HG02798 (cell line): ENCODE data around the gene NEK8.
"Not testable (repeated sequence)": the region's sequence is repeated elsewhere in the genome, so short reads cannot be mapped to it uniquely, and the experiment has no call there.

Source experiments
- ATAC-seq: cut with Tn5 transposase; IDR thresholded peaks from one replicate; pipeline ENCODE4 v1.9.1; 2021; ENCODE audit warnings: mild to moderate bottlenecking; ENCODE audit not compliant: unreplicated experiment, poor library complexity

The NEK8 gene

DNA sequence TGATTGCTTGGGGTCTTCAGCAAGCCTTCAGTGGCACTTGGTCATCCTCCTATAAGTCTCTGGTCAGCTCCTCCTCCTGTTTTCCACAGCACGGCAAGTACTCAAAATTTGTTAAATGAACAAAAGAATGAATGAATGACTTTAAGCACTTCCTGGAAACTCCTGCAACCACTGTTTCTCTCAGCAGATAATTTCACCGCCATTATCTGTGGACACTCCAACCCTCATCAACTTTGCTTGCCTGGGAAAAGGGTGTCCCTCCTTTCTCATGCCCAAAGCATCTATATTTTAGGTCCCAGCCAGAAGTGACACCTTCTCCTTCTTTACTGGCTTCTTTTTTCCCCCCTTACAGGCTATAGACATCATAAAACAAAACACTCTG is 21.3 kb upstream of the NEK8 start:
- ATAC-seq: no peak

GRCh38 chr17:28710861-28711722 is 17.5 kb upstream of the NEK8 start:
- peak; percentile 88 for ATAC-seq

DNA sequence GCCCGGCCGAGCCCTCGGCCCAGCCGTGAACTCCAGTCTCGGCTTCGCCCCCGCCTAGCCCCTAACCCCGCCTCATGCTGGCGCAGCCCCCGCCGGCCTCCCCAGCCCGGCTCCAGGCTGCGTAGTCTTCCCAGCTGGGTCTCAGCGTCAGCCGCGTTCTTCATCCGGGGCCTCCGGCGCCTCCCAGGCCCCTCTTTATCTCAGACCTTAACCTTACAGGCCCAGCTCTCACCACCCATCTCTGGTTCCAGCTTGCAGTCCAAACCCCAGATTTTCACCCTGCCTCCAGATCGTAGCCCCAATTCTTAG is 16.9 kb upstream of the NEK8 start, which contains the start of gene PROCA1:
PROCA1 (minus strand) TSS at position 166 of the 309 bp plus-strand sequence. CDS start 228 bp downstream, outside the sequence.
- ATAC-seq: no peak

GRCh38 chr17:28712032-28712704 is 16.4 kb upstream of the NEK8 start:
- ATAC-seq: no peak

GRCh38 chr17:28712705-28713415 is 15.7 kb upstream of the NEK8 start:
- ATAC-seq: no peak

DNA sequence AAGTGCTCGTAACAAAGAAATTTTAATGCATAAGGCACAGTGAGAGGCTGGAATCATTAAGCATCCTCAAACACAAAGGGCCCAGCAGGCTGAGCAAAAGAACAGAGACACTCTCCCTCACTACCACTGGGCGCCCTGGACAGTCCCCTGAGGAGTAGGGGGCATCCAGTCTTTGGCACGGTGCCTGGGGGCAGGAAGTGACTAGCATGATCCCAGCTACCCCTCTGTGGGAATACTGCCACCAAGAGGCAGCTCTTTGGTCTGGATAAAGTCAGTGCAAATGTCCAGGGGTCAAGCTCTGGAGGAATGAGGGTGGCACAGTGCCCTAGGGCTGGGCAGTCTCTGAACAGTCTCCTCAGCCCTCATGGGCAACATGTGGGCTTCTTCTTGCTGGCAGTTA is 14.3 kb upstream of the NEK8 start:
- ATAC-seq: no peak

GRCh38 chr17:28715217-28715616 is 13.4 kb upstream of the NEK8 start:
- ATAC-seq: no peak

DNA sequence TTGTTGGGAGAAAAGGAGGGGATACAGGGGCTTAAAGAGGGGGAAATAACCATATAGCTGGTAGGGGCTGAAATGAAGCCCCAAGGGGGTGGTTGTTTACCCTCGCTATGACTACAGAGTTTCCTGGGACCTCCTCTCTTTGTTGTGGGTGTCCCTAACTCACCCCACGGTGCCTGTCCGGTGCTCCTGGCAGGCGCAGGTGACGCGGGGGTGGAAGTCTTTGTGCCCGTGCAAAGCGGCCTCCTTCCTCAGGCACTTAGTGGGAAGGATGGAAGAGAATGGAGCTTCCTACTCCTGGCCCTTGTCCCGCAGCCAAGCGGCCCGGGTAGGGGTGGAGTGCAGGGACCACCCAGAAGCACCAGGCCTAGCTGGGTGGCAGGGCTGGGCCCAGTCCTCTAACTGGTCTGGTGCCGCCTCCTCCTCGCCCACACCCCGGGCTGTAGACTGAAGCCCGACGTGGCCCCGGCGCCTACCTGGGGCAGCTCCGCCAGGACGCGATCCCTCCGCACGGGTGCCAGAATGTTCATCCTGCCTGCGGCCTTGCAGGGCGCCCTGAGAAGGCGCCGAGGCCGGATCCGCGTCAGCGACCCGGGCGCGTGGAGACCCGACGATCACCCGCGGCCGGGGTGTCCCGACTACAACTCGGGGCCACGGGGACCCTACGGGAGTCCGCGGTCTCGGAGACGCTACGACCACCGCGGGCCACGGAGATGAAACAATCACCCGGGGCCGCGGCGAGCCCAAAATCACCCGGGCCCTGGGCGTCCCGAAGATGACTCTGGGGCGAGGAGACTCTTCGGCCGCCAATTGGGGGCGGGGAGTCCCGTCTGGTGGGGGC is 11.6 kb upstream of the NEK8 start:
- no peak for ATAC-seq

DNA sequence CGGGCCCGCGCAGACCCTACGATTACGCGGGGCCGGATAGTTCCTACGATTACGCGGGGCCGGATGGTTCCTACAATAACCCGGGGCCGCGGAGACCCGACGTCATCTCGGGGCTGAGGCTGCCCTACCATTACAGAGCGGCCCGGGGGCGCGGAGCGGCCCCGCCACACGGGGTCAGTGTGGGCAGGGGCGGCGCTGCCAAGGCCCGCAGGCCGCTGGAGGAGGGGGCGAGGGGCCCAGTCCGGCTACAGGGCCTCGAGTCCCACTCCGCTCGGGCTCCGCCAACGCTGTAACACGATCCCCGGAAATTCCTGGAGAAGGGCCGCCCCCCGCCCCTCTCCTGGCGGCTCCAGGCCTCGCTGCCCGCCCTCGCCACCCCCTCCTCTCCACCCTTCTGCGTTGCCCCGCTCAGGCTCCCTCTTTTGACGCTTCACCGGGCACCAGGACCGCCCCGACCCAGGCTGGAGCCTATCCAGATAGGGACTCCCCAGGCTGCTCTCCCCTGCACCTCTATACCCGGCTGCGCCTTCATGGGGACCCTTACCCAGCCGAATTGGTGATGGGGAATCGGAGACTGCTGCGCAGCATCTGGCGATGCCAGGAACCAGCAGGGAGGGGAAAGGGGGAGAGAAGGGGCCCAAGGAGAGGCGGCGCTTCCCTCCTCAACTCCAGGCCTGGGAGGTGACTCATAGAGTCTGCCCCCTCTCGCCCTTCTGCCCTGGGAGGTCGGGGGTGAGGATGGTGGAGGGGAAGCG is 10.8 kb upstream of the NEK8 start, which contains the start of gene RAB34:
RAB34 (minus strand) TSS at position 291 of the 755 bp plus-strand sequence. CDS start 602 bp downstream, outside the sequence.
- ATAC-seq: no peak

DNA sequence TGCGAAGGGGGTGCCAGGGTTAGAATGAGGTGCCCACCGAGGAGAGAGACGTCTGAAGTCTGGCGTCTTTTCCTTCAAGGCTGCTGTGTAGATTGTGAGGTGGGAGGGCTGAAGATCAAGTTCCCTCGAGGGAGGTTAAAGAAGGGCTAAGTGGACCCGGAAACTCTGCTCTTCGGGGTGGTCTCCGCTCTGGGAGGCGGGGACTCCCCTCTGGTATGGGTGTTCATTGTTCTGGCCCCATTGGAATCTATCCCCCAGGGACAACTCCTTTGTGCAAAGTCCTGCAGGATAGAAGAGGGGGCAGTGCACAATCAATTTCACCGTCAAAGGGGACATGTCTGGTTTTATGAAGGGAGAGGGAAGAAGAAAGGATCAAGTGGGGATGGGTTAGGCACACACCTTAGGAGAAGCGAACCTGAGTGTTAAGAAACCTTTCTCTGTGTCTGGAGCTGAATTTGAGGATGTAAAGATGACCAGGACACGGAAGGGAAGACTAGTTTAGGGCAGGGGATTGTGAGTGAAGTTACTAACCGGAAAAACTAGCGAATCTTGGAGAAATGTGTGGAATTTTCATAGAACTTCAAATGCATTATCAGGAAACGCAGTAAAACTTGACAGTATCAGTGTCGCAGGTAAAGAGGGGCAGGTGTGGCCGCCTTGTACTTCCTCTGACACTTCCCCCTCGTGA is 10.1 kb upstream of the NEK8 start:
- ATAC-seq: no peak

GRCh38 chr17:28719021-28719433 is 9.6 kb upstream of the NEK8 start:
- no peak for ATAC-seq

- ATAC-seq: no peak
These were observed 8.2 kb upstream of the NEK8 start for GRCh38 chr17:28720247-28720996.

DNA sequence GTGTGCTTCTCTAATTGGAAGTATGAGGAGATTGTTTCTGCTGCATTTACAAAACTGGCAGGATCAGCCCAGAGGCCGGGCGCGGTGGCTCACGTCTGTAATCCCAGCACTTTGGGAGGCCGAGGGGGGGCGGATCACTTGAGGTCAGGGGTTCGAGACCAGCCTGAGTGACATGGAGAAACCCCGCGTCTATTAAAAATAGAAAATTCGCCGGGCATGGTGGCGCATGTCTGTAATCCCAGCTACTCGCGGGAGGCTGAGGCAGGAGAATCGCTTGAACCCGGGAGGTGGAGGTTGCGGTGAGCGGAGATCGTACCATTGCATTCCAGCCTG is 7.6 kb upstream of the NEK8 start:
- ATAC-seq: not testable (repeated sequence)

- ATAC-seq: no peak
These were observed 6.0 kb upstream of the NEK8 start for GRCh38 chr17:28722417-28723158.

- no peak for ATAC-seq
These were observed 5.3 kb upstream of the NEK8 start for GRCh38 chr17:28723159-28723835.

DNA sequence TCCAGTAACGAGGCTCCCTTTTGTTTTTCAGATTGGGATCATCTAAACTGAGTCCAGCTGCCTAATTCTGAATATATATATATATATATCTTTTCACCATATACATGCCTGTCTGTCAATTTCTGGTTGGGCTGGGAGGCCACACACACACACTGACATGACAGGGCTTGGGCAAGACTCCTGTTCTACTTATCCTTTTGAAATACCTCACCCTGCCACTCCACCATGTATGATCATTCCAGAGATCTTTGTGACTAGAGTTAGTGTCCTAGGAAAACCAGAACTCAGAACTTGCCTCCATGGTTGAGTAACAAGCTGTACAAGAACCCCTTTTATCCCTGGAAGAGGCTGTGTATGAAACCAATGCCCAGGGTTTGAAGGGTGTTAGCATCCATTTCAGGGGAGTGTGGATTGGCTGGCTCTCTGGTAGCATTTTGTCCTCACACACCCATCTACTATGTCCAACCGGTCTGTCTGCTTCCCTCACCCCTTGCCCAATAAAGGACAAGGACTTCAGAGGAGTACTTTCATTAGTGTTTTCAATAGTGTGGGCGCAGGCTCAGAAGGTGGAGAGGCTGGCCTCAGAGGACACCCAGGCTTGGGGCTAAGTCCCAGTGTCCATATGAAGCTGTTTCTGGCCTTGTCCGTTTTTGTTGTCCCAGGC is 4.6 kb upstream of the NEK8 start:
- ATAC-seq: not testable (repeated sequence)
